Measurements from ENCODE around the gene RIC8A. TPM values are rescaled to one million over a fixed set of nuclear protein-coding genes. Genes with fewer than 3 reads are reported as not detected.
A peak's percentile ranks its signal among the peaks of the same experiment; 100 is the strongest.

RIC8A gene
- total and polyA plus RNA-seq, 4 donors: 93.1 to 118 (median 101) TPM

GRCh38 chr11:203056-203944 is 4.2 kb upstream of the RIC8A start:
- H3K36me3 ChIP-seq (ENCODE audit: control insufficient read depth, insufficient read depth, low read length): peaks cover 59% of the 10 kb centered on the region
- H3K27me3 ChIP-seq (ENCODE audit: control insufficient read depth, insufficient read depth, low read length): no peaks in the 10 kb centered on the region
- H3K4me1 ChIP-seq (ENCODE audit: control insufficient read depth, insufficient read depth, low read length): peaks cover 24% of the 10 kb centered on the region
- no peak overlapping the region for H3K27ac ChIP-seq (ENCODE audit: low read depth, low read length)
- 98% methylated on average over 7 of the region's 7 CpGs for WGBS (ENCODE audit: insufficient coverage)
- no peaks in the 10 kb centered on the region for H3K9me3 ChIP-seq (ENCODE audit: control insufficient read depth, insufficient read depth, low read length)
- no peak overlapping the region for H3K4me3 ChIP-seq (ENCODE audit: low read depth, low read length)
- no peak for DNase-seq (ENCODE audit: low read depth in 4 of 6, low spot score in 6 of 6)

DNA sequence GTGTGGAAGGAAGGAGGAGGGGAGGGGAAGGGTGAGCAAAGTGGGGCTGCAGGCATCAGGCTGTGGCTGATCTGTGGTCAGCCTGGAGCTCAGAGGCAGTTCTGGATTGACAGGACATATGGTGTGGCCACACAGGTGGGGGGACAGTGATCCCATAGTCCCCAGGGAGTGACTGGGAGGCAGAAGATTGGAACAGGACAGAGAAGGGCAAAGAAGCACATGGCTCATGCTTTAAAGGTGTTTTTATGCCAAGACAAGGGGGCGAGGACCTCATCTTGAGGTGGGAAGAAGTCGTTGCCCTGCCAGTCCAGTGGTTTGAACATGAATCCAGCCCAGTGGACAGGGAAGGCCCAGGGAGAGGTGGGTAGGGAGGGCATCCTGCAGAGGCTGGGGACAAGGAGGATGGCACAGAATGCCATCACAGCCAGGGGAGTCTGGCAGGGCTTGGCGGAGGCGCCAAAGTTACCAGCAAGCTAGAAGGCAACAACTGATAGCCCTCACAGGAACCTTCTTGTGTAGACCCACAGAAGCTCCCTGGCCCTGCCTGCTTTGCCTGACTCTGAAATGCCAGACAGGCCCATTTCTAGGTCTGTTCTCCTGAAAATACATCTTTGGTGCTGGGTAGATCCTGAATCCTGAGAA is 3.4 kb upstream of the RIC8A start:
- Histone ChIP-seq H3K27me3 (ENCODE audit: control insufficient read depth, insufficient read depth, low read length) (no peaks in the 10 kb centered on the region), H3K27ac (ENCODE audit: low read depth, low read length) (no peak overlapping the region), H3K4me1 (ENCODE audit: control insufficient read depth, insufficient read depth, low read length) (peaks cover 27% of the 10 kb centered on the region), H3K9me3 (ENCODE audit: control insufficient read depth, insufficient read depth, low read length) (no peaks in the 10 kb centered on the region), H3K4me3 (ENCODE audit: low read depth, low read length) (no peak overlapping the region), H3K36me3 (ENCODE audit: control insufficient read depth, insufficient read depth, low read length) (peaks cover 56% of the 10 kb centered on the region)
- DNase-seq (ENCODE audit: low read depth in 4 of 6, low spot score in 6 of 6): no peak
- 97% methylated on average over 4 of the region's 4 CpGs for WGBS (ENCODE audit: insufficient coverage)

DNA sequence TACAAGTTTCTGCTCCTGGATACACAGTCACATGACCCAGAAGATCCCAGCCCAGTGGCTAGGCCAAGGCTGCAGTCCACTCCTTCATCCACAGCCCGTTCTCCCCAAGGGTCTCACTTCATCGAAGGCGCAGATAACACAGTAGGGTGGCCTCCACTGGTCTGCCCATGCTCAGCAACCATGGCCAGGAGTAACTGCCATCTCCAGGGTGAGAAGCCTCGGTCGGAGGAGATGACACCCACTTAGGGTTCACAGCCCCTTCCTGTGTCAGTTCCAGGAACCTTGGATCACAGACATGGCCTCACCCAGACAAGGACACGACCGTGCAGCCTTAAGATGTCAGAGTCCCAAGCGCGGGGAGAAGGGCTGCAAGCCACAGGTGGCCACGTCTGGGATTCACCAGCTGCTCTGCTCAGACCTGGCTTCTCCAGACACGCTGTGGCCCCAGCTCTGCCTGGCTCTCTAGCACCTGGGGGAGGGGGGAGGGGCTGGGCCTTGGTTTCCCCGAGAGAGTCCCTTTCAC is 2.9 kb upstream of the RIC8A start:
- no peak overlapping the region for H3K27ac ChIP-seq (ENCODE audit: low read depth, low read length)
- 97% methylated on average over 11 of the region's 12 CpGs for WGBS (ENCODE audit: insufficient coverage)
- peaks cover 33% of the 10 kb centered on the region for H3K4me1 ChIP-seq (ENCODE audit: control insufficient read depth, insufficient read depth, low read length)
- DNase-seq (ENCODE audit: low read depth in 4 of 6, low spot score in 6 of 6): no peak
- no peak overlapping the region for H3K4me3 ChIP-seq (ENCODE audit: low read depth, low read length)
- no peaks in the 10 kb centered on the region for H3K9me3 ChIP-seq (ENCODE audit: control insufficient read depth, insufficient read depth, low read length)
- peaks cover 57% of the 10 kb centered on the region for H3K36me3 ChIP-seq (ENCODE audit: control insufficient read depth, insufficient read depth, low read length)
- no peaks in the 10 kb centered on the region for H3K27me3 ChIP-seq (ENCODE audit: control insufficient read depth, insufficient read depth, low read length)

GRCh38 chr11:205221-206001 is 2.1 kb upstream of the RIC8A start:
- no peak for DNase-seq (ENCODE audit: low read depth in 4 of 6, low spot score in 6 of 6)
- H3K27ac ChIP-seq (ENCODE audit: low read depth, low read length): no peak overlapping the region

DNA sequence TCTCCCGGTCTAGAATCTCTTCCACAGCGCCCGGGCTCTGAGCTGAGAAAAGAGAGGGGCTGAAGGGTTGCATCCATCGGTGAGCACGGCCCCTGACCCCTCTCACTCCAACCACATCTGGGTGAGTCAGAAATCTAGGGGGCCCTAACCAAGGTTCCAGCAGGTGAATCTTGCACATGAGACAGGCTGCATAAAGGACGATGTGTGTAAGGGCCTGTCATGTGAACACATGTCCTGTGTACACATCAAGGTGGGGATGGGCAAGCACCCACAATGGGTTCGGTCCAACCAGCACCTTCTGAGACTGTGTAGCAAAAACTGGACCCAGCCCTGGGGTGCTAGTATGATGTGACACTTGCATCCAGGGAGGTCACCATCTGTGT is 1.5 kb upstream of the RIC8A start:
- DNase-seq (ENCODE audit: low read depth in 4 of 6, low spot score in 6 of 6): no peak
- 87% methylated on average over 3 of the region's 7 CpGs for WGBS (ENCODE audit: insufficient coverage)
- peak overlapping the region; percentile 98 for H3K4me3 ChIP-seq (ENCODE audit: low read depth, low read length)
- H3K27me3 ChIP-seq (ENCODE audit: control insufficient read depth, insufficient read depth, low read length): no peaks in the 10 kb centered on the region
- peaks cover 45% of the 10 kb centered on the region for H3K4me1 ChIP-seq (ENCODE audit: control insufficient read depth, insufficient read depth, low read length)
- H3K9me3 ChIP-seq (ENCODE audit: control insufficient read depth, insufficient read depth, low read length): no peaks in the 10 kb centered on the region
- H3K27ac ChIP-seq (ENCODE audit: low read depth, low read length): no peak overlapping the region
- H3K36me3 ChIP-seq (ENCODE audit: control insufficient read depth, insufficient read depth, low read length): peaks cover 57% of the 10 kb centered on the region

More at GRCh38 chr11:205221-206001, 2.1 kb upstream of the RIC8A start:
- no peaks in the 10 kb centered on the region for H3K27me3 ChIP-seq (ENCODE audit: control insufficient read depth, insufficient read depth, low read length)
- no peak overlapping the region for H3K4me3 ChIP-seq (ENCODE audit: low read depth, low read length)
- peaks cover 57% of the 10 kb centered on the region for H3K36me3 ChIP-seq (ENCODE audit: control insufficient read depth, insufficient read depth, low read length)
- H3K4me1 ChIP-seq (ENCODE audit: control insufficient read depth, insufficient read depth, low read length): peaks cover 41% of the 10 kb centered on the region
- WGBS (ENCODE audit: insufficient coverage): 95% methylated on average over 15 of the region's 16 CpGs
- no peaks in the 10 kb centered on the region for H3K9me3 ChIP-seq (ENCODE audit: control insufficient read depth, insufficient read depth, low read length)

- peak overlapping the region; percentile 100 for H3K27ac ChIP-seq (ENCODE audit: low read depth, low read length)
- WGBS (ENCODE audit: insufficient coverage): 10% methylated on average over 39 of the region's 39 CpGs
- peak overlapping the region; percentile 98 for H3K4me3 ChIP-seq (ENCODE audit: low read depth, low read length)
- H3K4me1 ChIP-seq (ENCODE audit: control insufficient read depth, insufficient read depth, low read length): peaks cover 45% of the 10 kb centered on the region
- peaks cover 61% of the 10 kb centered on the region for H3K36me3 ChIP-seq (ENCODE audit: control insufficient read depth, insufficient read depth, low read length)
- peak in 1 of 6 donors; percentile 32 for DNase-seq (ENCODE audit: low read depth in 4 of 6, low spot score in 6 of 6)
- no peaks in the 10 kb centered on the region for H3K9me3 ChIP-seq (ENCODE audit: control insufficient read depth, insufficient read depth, low read length)
- H3K27me3 ChIP-seq (ENCODE audit: control insufficient read depth, insufficient read depth, low read length): no peaks in the 10 kb centered on the region
Measured at GRCh38 chr11:206526-207207, 841 bp upstream of the RIC8A start.

GRCh38 chr11:207863-208180 is 314 bp downstream of the RIC8A start:
- H3K4me3 ChIP-seq (ENCODE audit: low read depth, low read length): peak overlapping the region; percentile 98
- no peak for DNase-seq (ENCODE audit: low read depth in 4 of 6, low spot score in 6 of 6)
- peak overlapping the region; percentile 100 for H3K27ac ChIP-seq (ENCODE audit: low read depth, low read length)
- H3K36me3 ChIP-seq (ENCODE audit: control insufficient read depth, insufficient read depth, low read length): peaks cover 70% of the 10 kb centered on the region
- no peaks in the 10 kb centered on the region for H3K9me3 ChIP-seq (ENCODE audit: control insufficient read depth, insufficient read depth, low read length)
- no peaks in the 10 kb centered on the region for H3K27me3 ChIP-seq (ENCODE audit: control insufficient read depth, insufficient read depth, low read length)
- 0% methylated on average over 27 of the region's 27 CpGs for WGBS (ENCODE audit: insufficient coverage)
- peaks cover 45% of the 10 kb centered on the region for H3K4me1 ChIP-seq (ENCODE audit: control insufficient read depth, insufficient read depth, low read length)

DNA sequence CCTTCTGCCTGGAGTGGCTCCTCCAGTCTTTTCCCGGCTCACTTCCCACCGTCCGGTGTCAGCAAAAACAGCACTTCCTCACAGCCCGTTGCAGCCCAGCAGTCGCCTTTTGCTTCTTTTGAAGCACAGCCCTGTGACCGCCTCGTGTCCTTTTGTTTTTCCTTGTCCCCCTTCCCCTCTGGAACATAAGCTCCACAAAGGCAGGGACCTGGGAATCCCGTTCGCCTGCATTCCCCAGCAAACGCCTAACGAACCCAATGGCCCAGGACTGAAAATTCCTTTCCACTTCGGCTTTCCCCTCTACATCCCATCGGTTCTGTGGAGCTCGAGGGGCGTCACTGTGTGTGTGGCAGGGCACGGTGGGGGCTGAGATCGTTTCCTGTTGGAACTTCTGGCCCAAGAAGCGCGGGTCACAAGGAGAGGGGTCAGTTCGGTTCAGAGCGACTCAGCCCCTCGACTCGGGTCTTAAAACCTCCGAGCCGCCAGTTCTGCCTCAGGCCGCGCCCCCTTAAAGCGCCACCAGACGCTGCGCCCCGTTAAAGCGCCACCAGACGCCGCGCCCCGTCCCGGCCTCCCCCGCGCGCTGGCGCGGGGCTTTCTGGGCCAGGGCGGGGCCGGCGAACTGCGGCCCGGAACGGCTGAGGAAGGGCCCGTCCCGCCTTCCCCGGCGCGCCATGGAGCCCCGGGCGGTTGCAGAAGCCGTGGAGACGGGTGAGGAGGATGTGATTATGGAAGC is 841 bp downstream of the RIC8A start:
- Histone ChIP-seq H3K4me1 (ENCODE audit: control insufficient read depth, insufficient read depth, low read length) (peaks cover 45% of the 10 kb centered on the region), H3K27ac (ENCODE audit: low read depth, low read length) (peak overlapping the region; percentile 100), H3K27me3 (ENCODE audit: control insufficient read depth, insufficient read depth, low read length) (no peaks in the 10 kb centered on the region), H3K4me3 (ENCODE audit: low read depth, low read length) (peak overlapping the region; percentile 98), H3K36me3 (ENCODE audit: control insufficient read depth, insufficient read depth, low read length) (peaks cover 71% of the 10 kb centered on the region), H3K9me3 (ENCODE audit: control insufficient read depth, insufficient read depth, low read length) (no peaks in the 10 kb centered on the region)
- WGBS (ENCODE audit: insufficient coverage): under 1% methylated on average over 48 of the region's 57 CpGs
- peak in 5 of 6 donors; percentile 50 to 92 (median 76) for DNase-seq (ENCODE audit: low read depth in 4 of 6, low spot score in 6 of 6)
